H1 (cell line): Measurements from ENCODE around the gene CABP1. TPM values are rescaled to one million over a fixed set of nuclear protein-coding genes. Genes with fewer than 3 reads are reported as not detected.

Experiments
- CTCF ChIA-PET: fragments of 300-600 bp; sonication (Branson Sonifier 250); formaldehyde crosslinking; loops from one replicate; lab custom pipeline; 2021; ENCODE audit not compliant: partially characterized antibody; lab: Charles Lee
- POLR2A ChIA-PET: fragments of 300-600 bp; sonication (Branson Sonifier 250); formaldehyde crosslinking; loops from one replicate; lab custom pipeline; 2021; ENCODE audit warnings: inconsistent platforms; ENCODE audit not compliant: partially characterized antibody; lab: Charles Lee
- DNase-seq, 2 experiments: peaks; one replicate each; pipeline versions ENCODE4 v3.0.0 to v3.0.0-alpha.2; 2010 to 2022; ENCODE audit warnings: low spot score in 2 of 2, low read depth in 1 of 2, mixed read lengths in 1 of 2
- FAIRE-seq: peaks from 2 replicates; lab custom pipeline; 2011; peaks lifted over from hg19 to GRCh38; lab: Jason Lieb, UNC
- H2AFZ ChIP-seq: 2 replicates; pipeline ENCODE4 v1.8.1; 2012; ENCODE audit warnings: low read length, inconsistent platforms
- H2AK5ac ChIP-seq: 2 replicates; pipeline ENCODE4 v1.6.1; 2013; ENCODE audit warnings: low read depth, low read length
- H2BK120ac ChIP-seq: replicated peaks from 2 replicates; pipeline ENCODE3; 2013; ENCODE audit warnings: low read depth, low read length, inconsistent platforms
- H2BK12ac ChIP-seq: 2 replicates; pipeline ENCODE4 v1.6.1; 2013; ENCODE audit warnings: low read depth, low read length
- H2BK15ac ChIP-seq: 2 replicates; pipeline ENCODE4 v1.6.1; 2013; ENCODE audit warnings: low read length
- H2BK20ac ChIP-seq: 2 replicates; pipeline ENCODE4 v1.6.1; 2013; ENCODE audit warnings: low read length
- H2BK5ac ChIP-seq: 2 replicates; pipeline ENCODE4 v1.6.1; 2013; ENCODE audit warnings: low read depth, low read length
- H3K14ac ChIP-seq: 2 replicates; pipeline ENCODE4 v1.6.1; 2013; ENCODE audit warnings: inconsistent platforms; ENCODE audit not compliant: insufficient read length
- H3K18ac ChIP-seq: 2 replicates; pipeline ENCODE4 v1.6.1; 2013; ENCODE audit warnings: low read length; ENCODE audit errors: extremely low read depth
- H3K23ac ChIP-seq: 2 replicates; pipeline ENCODE4 v1.6.1; 2013; ENCODE audit warnings: inconsistent platforms; ENCODE audit not compliant: insufficient read length
- H3K23me2 ChIP-seq: 2 replicates; pipeline ENCODE4 v1.6.1; 2013; ENCODE audit warnings: low read depth, low read length
- H3K27ac ChIP-seq: 2 replicates; pipeline ENCODE4 v1.6.1; 2011; ENCODE audit warnings: low read depth, low read length, inconsistent platforms
- H3K27me3 ChIP-seq, 4 experiments: replicated peaks in 1 of 4; 1 replicate in 1 of 4; 2 replicates in 3 of 4; pipeline versions ENCODE4 v1.6.1 to v1.8.1; 2011 to 2013; ENCODE audit warnings: low read length in 3 of 4, mild to moderate bottlenecking in 3 of 4, inconsistent platforms in 2 of 4, mixed read lengths in 2 of 4, moderate library complexity in 1 of 4; ENCODE audit not compliant: control insufficient read depth in 3 of 4, insufficient read depth in 3 of 4; ENCODE audit errors: extremely low read depth in 1 of 4
- H3K36me3 ChIP-seq, 4 experiments: 2 replicates each; pipeline versions ENCODE4 v1.6.1 to v1.8.1; 2011 to 2013; ENCODE audit warnings: mild to moderate bottlenecking in 4 of 4, low read length in 3 of 4, moderate library complexity in 2 of 4, control low read depth in 1 of 4, inconsistent platforms in 1 of 4; ENCODE audit not compliant: insufficient read depth in 4 of 4, control insufficient read depth in 2 of 4
- H3K4ac ChIP-seq: replicated peaks from 2 replicates; pipeline ENCODE3; 2013; ENCODE audit warnings: low read length, low read depth, mixed read lengths, inconsistent platforms; ENCODE audit not compliant: insufficient read length
- H3K4me1 ChIP-seq, 4 experiments: replicated peaks in 1 of 4; 1 replicate in 1 of 4; 2 replicates in 3 of 4; pipeline versions ENCODE4 v1.6.1 to v1.8.1; 2011 to 2013; ENCODE audit warnings: low read length in 3 of 4, inconsistent platforms in 2 of 4, mixed read lengths in 1 of 4; ENCODE audit not compliant: insufficient read depth in 4 of 4, control insufficient read depth in 3 of 4
- H3K4me2 ChIP-seq, 2 experiments: 2 replicates each; pipeline versions ENCODE4 v1.6.1 to v1.8.1; 2011 to 2013; ENCODE audit warnings: low read depth in 2 of 2, low read length in 2 of 2, control low read depth in 1 of 2, inconsistent platforms in 1 of 2, mild to moderate bottlenecking in 1 of 2; ENCODE audit not compliant: insufficient read depth in 1 of 2
- H3K4me3 ChIP-seq, 4 experiments: fragments of 200-600, 300-600 bp in 1 of 4; sonication (generic), shearing (Covaris generic), sonication (Bioruptor Twin) in 1 of 4; 2 replicates each; pipeline versions ENCODE4 v1.5.1 to v1.8.1; 2011 to 2016; ENCODE audit warnings: low read length in 4 of 4, low read depth in 3 of 4, control low read depth in 2 of 4, inconsistent platforms in 2 of 4, mild to moderate bottlenecking in 2 of 4, mixed read lengths in 1 of 4, moderate library complexity in 1 of 4; ENCODE audit not compliant: insufficient read depth in 2 of 4; ENCODE audit errors: extremely low read depth in 1 of 4
- H3K56ac ChIP-seq: replicated peaks from 2 replicates; pipeline ENCODE3; 2013; ENCODE audit warnings: low read depth, mild to moderate bottlenecking, mixed read lengths, low read length, inconsistent platforms; ENCODE audit not compliant: insufficient read length
- H3K79me1 ChIP-seq: 2 replicates; pipeline ENCODE4 v1.6.1; 2013; ENCODE audit warnings: low read depth, low read length, control low read depth
- H3K79me2 ChIP-seq, 2 experiments: 2 replicates each; pipeline versions ENCODE4 v1.6.1 to v1.8.1; 2012 to 2013; ENCODE audit warnings: low read length in 2 of 2, mild to moderate bottlenecking in 2 of 2, inconsistent platforms in 1 of 2; ENCODE audit not compliant: insufficient read depth in 2 of 2, control insufficient read depth in 1 of 2
- H3K9ac ChIP-seq, 4 experiments: replicated peaks in 1 of 4; 1 replicate in 1 of 4; 2 replicates in 3 of 4; pipeline versions ENCODE4 v1.6.1 to v1.8.1; 2011 to 2013; ENCODE audit warnings: low read depth in 3 of 4, low read length in 3 of 4, control low read depth in 2 of 4, mild to moderate bottlenecking in 2 of 4, moderate library complexity in 2 of 4, inconsistent platforms in 1 of 4; ENCODE audit errors: extremely low read depth in 1 of 4
- H3K9me3 ChIP-seq, 2 experiments: 2 replicates each; pipeline versions ENCODE4 v1.6.1 to v1.8.1; 2012 to 2013; ENCODE audit warnings: mild to moderate bottlenecking in 2 of 2, moderate library complexity in 2 of 2, control low read depth in 1 of 2, inconsistent platforms in 1 of 2, low read depth in 1 of 2, low read length in 1 of 2, mixed read lengths in 1 of 2; ENCODE audit not compliant: insufficient read depth in 2 of 2
- H4K20me1 ChIP-seq, 2 experiments: replicated peaks in 1 of 2; 2 replicates each; pipeline versions ENCODE3 to v1.8.1; 2011 to 2013; ENCODE audit warnings: inconsistent platforms in 2 of 2, low read length in 2 of 2, mild to moderate bottlenecking in 1 of 2; ENCODE audit not compliant: insufficient read depth in 2 of 2, control insufficient read depth in 1 of 2
- H4K5ac ChIP-seq: 2 replicates; pipeline ENCODE4 v1.6.1; 2013; ENCODE audit warnings: low read length, low read depth, mixed read lengths, inconsistent platforms; ENCODE audit not compliant: insufficient read length
- H4K8ac ChIP-seq: 2 replicates; pipeline ENCODE4 v1.8.0; 2013; ENCODE audit warnings: mild to moderate bottlenecking, moderate library complexity, low read length, inconsistent platforms; ENCODE audit not compliant: insufficient read depth; ENCODE audit errors: extremely low read depth
- H4K91ac ChIP-seq: replicated peaks from 2 replicates; pipeline ENCODE3; 2013; ENCODE audit warnings: low read length, mixed read lengths, inconsistent platforms; ENCODE audit not compliant: insufficient read length
- CEBPB ChIP-seq: IDR thresholded peaks from 2 replicates; pipeline ENCODE4 v1.6.1; 2012; ENCODE audit warnings: low read depth, low read length
- E2F6 ChIP-seq: IDR thresholded peaks from 2 replicates; pipeline ENCODE4 v1.6.1; 2012; ENCODE audit warnings: inconsistent platforms
- EGR1 ChIP-seq: IDR thresholded peaks from 2 replicates; pipeline ENCODE4 v1.6.1; 2011; ENCODE audit warnings: low read depth, low read length, borderline replicate concordance
- HDAC2 ChIP-seq, 2 experiments: fragments of 300-600 bp in 1 of 2; sonication (generic) in 1 of 2; IDR thresholded peaks; 2 replicates each; pipeline ENCODE4 v1.6.1; 2011 to 2012; ENCODE audit warnings: low read depth in 2 of 2, low read length in 2 of 2, mild to moderate bottlenecking in 2 of 2, moderate library complexity in 2 of 2, borderline replicate concordance in 1 of 2, inconsistent platforms in 1 of 2
- MAX ChIP-seq: IDR thresholded peaks from 2 replicates; pipeline ENCODE4 v1.6.1; 2012; ENCODE audit warnings: inconsistent platforms
- NANOG ChIP-seq: IDR thresholded peaks from 2 replicates; pipeline ENCODE4 v1.6.1; 2011; ENCODE audit warnings: low read length, low read depth, mild to moderate bottlenecking, inconsistent platforms; ENCODE audit not compliant: insufficient read depth, poor library complexity, severe bottlenecking
- NRF1 ChIP-seq: IDR thresholded peaks from 2 replicates; pipeline ENCODE4 v1.6.1; 2011; ENCODE audit warnings: mild to moderate bottlenecking, low read depth, low read length, improper control_type of control experiment
- RAD21 ChIP-seq, 2 experiments: IDR thresholded peaks in 1 of 2; conservative IDR thresholded peaks in 1 of 2; 2 replicates each; pipeline ENCODE4 v1.6.1; 2011; ENCODE audit warnings: low read depth in 2 of 2, low read length in 2 of 2, improper control_type of control experiment in 1 of 2, inconsistent platforms in 1 of 2, mild to moderate bottlenecking in 1 of 2, moderate library complexity in 1 of 2
- TEAD4 ChIP-seq: IDR thresholded peaks from 2 replicates; pipeline ENCODE4 v1.6.1; 2012; ENCODE audit warnings: low read depth, low read length, inconsistent platforms, mixed read lengths
- WGBS, 2 experiments: shearing (Covaris generic) in 1 of 2; methylation state at CpG; one replicate each; pipeline versions ENCODE4 v1.1.6 to v1.1.7; 2013 to 2015; ENCODE audit warnings: low lambda C conversion rate in 2 of 2, mixed read lengths in 2 of 2, inconsistent platforms in 1 of 2, low coverage in 1 of 2, missing lambda C conversion rate in 1 of 2; ENCODE audit not compliant: insufficient replicate concordance in 2 of 2, insufficient coverage in 1 of 2, insufficient read length in 1 of 2; ENCODE audit errors: extremely low coverage in 1 of 2, missing lambda C conversion rate in 1 of 2; 5-methylcytosine and 5-hydroxymethylcytosine counted together
- polyA plus RNA-seq, 7 experiments: library from polyadenylated mRNA; depleted of rRNA in 3 of 7; stranded (reverse) in 5 of 7; unstranded in 2 of 7; fragments of >200 nt in 5 of 7; fragments of 200-250 nt in 2 of 7; gene quantifications; 1 replicate in 5 of 7; 2 replicates in 1 of 7; 4 replicates in 1 of 7; pipeline versions ENCODE4 v1.2.1 to v1.2.3, GENCODE V29; 2011 to 2013; ENCODE audit warnings: missing spikeins in 2 of 7, mixed read lengths in 2 of 7
- total RNA-seq: library from RNA; stranded (reverse); fragmentation: NEBNext Ultra II Directional; extraction: Animal tissue kit (Norgen Biotek cat#: 25700); gene quantifications from 2 replicates; pipeline ENCODE4 v1.2.1, GENCODE V29; 2021

Gene CABP1
- total and polyA plus RNA-seq, 2 of the 8 experiments (the other 6 are each of a cell fraction or from before 2014, with no cell fraction given): 3.9 to 7.4 TPM

- Histone ChIP-seq H3K79me2 (no peaks in the 10 kb centered on the region), H3K9ac (no peak overlapping the region), H3K36me3 (no peaks in the 10 kb centered on the region), H3K27ac (no peak overlapping the region), H4K5ac (no peak overlapping the region), H2BK5ac (no peak overlapping the region), H3K4me1 (no peaks in the 10 kb centered on the region), H4K8ac (no peak overlapping the region), H2BK12ac (peak overlapping the region; percentile 9; the same call in 1 of the 2 replicates), H3K4ac (no peak overlapping the region), H3K23me2 (no peaks in the 10 kb centered on the region), H3K4me2 (no peak overlapping the region), H2BK15ac (no peak overlapping the region), H3K14ac (no peak overlapping the region), H3K23ac (no peak overlapping the region), H3K27me3 (no peaks in the 10 kb centered on the region), H2AFZ (no peak overlapping the region), H4K20me1 (no peaks in the 10 kb centered on the region), H3K56ac (no peak overlapping the region), H2BK20ac (no peak overlapping the region), H3K18ac (no peak overlapping the region), H2BK120ac (no peak overlapping the region), H2AK5ac (no peak overlapping the region), H3K4me3 (no peak overlapping the region), H3K9me3 (no peaks in the 10 kb centered on the region), H4K91ac (peak overlapping the region; percentile 3), H3K79me1 (no peaks in the 10 kb centered on the region)
- CTCF ChIA-PET: interaction anchor here (0.6 to 6.6 kb wide), 25 partner anchors 9 to 346 kb away, joined by 3 to 70 read pairs (median 4); partner anchors contain the start of gene POP5
- 84% methylated on average over 23 of the region's 26 CpGs; no CpG with 5 or more reads in 1 of the 2 experiments for WGBS, 2 experiments
- DNase-seq: peak; percentile 51 to 76
- POLR2A ChIA-PET: interaction anchor here (0.6 to 1.2 kb wide), 6 partner anchors 31 to 156 kb away, joined by 3 to 6 read pairs (median 3); partner anchors contain the start of gene POP5
- FAIRE-seq: no peak
- TF ChIP-seq TEAD4 (no peak), MAX (peak; percentile 61; the same call in 1 of the 2 replicates), EGR1 (no peak), HDAC2 (IDR thresholded peaks at IDR 0.05; ENCODE audit: borderline replicate concordance in 1 of 2, low read depth in 2 of 2, low read length in 2 of 2) (0 out of 4 replicates have a peak, but pooled peaks have one; percentile 31 to 60), E2F6 (peak; percentile 63), RAD21 (IDR thresholded peaks at IDR 0.05 in 1 of 2, conservative IDR thresholded peaks at IDR 0.05 in 1 of 2; ENCODE audit: low read depth in 2 of 2, low read length in 2 of 2) (peak; percentile 62 to 67), NANOG (no peak), CEBPB (0 out of 2 replicates have a peak, but pooled peaks have one; percentile 28), NRF1 (peak; percentile 37; the same call in 1 of the 2 replicates)
These were observed 14.6 kb upstream of the CABP1 start for GRCh38 chr12:120625557-120626419.
